H1 (cell line): ENCODE data around the gene NR2C2AP. TPM values are rescaled to one million over a fixed set of nuclear protein-coding genes. Genes with fewer than 3 reads are reported as not detected.

ENCODE experiments used
- CTCF ChIA-PET: fragments of 300-600 bp; sonication (Branson Sonifier 250); formaldehyde crosslinking; loops from one replicate; lab custom pipeline; 2021; ENCODE audit not compliant: partially characterized antibody; lab: Charles Lee
- POLR2A ChIA-PET: fragments of 300-600 bp; sonication (Branson Sonifier 250); formaldehyde crosslinking; loops from one replicate; lab custom pipeline; 2021; ENCODE audit warnings: inconsistent platforms; ENCODE audit not compliant: partially characterized antibody; lab: Charles Lee
- DNase-seq, 2 experiments: peaks; one replicate each; pipeline versions ENCODE4 v3.0.0 to v3.0.0-alpha.2; 2010 to 2022; ENCODE audit warnings: low spot score in 2 of 2, low read depth in 1 of 2, mixed read lengths in 1 of 2
- FAIRE-seq: peaks from 2 replicates; lab custom pipeline; 2011; peaks lifted over from hg19 to GRCh38; lab: Jason Lieb, UNC
- H2AFZ ChIP-seq: 2 replicates; pipeline ENCODE4 v1.8.1; 2012; ENCODE audit warnings: low read length, inconsistent platforms
- H2AK5ac ChIP-seq: 2 replicates; pipeline ENCODE4 v1.6.1; 2013; ENCODE audit warnings: low read depth, low read length
- H2BK120ac ChIP-seq: replicated peaks from 2 replicates; pipeline ENCODE3; 2013; ENCODE audit warnings: low read depth, low read length, inconsistent platforms
- H2BK12ac ChIP-seq: 2 replicates; pipeline ENCODE4 v1.6.1; 2013; ENCODE audit warnings: low read depth, low read length
- H2BK15ac ChIP-seq: 2 replicates; pipeline ENCODE4 v1.6.1; 2013; ENCODE audit warnings: low read length
- H2BK20ac ChIP-seq: 2 replicates; pipeline ENCODE4 v1.6.1; 2013; ENCODE audit warnings: low read length
- H2BK5ac ChIP-seq: 2 replicates; pipeline ENCODE4 v1.6.1; 2013; ENCODE audit warnings: low read depth, low read length
- H3K14ac ChIP-seq: 2 replicates; pipeline ENCODE4 v1.6.1; 2013; ENCODE audit warnings: inconsistent platforms; ENCODE audit not compliant: insufficient read length
- H3K18ac ChIP-seq: 2 replicates; pipeline ENCODE4 v1.6.1; 2013; ENCODE audit warnings: low read length; ENCODE audit errors: extremely low read depth
- H3K23ac ChIP-seq: 2 replicates; pipeline ENCODE4 v1.6.1; 2013; ENCODE audit warnings: inconsistent platforms; ENCODE audit not compliant: insufficient read length
- H3K23me2 ChIP-seq: 2 replicates; pipeline ENCODE4 v1.6.1; 2013; ENCODE audit warnings: low read depth, low read length
- H3K27ac ChIP-seq: 2 replicates; pipeline ENCODE4 v1.6.1; 2011; ENCODE audit warnings: low read depth, low read length, inconsistent platforms
- H3K27me3 ChIP-seq, 4 experiments: replicated peaks in 1 of 4; 1 replicate in 1 of 4; 2 replicates in 3 of 4; pipeline versions ENCODE4 v1.6.1 to v1.8.1; 2011 to 2013; ENCODE audit warnings: low read length in 3 of 4, mild to moderate bottlenecking in 3 of 4, inconsistent platforms in 2 of 4, mixed read lengths in 2 of 4, moderate library complexity in 1 of 4; ENCODE audit not compliant: control insufficient read depth in 3 of 4, insufficient read depth in 3 of 4; ENCODE audit errors: extremely low read depth in 1 of 4
- H3K36me3 ChIP-seq, 4 experiments: 2 replicates each; pipeline versions ENCODE4 v1.6.1 to v1.8.1; 2011 to 2013; ENCODE audit warnings: mild to moderate bottlenecking in 4 of 4, low read length in 3 of 4, moderate library complexity in 2 of 4, control low read depth in 1 of 4, inconsistent platforms in 1 of 4; ENCODE audit not compliant: insufficient read depth in 4 of 4, control insufficient read depth in 2 of 4
- H3K4ac ChIP-seq: replicated peaks from 2 replicates; pipeline ENCODE3; 2013; ENCODE audit warnings: low read length, low read depth, mixed read lengths, inconsistent platforms; ENCODE audit not compliant: insufficient read length
- H3K4me1 ChIP-seq, 4 experiments: replicated peaks in 1 of 4; 1 replicate in 1 of 4; 2 replicates in 3 of 4; pipeline versions ENCODE4 v1.6.1 to v1.8.1; 2011 to 2013; ENCODE audit warnings: low read length in 3 of 4, inconsistent platforms in 2 of 4, mixed read lengths in 1 of 4; ENCODE audit not compliant: insufficient read depth in 4 of 4, control insufficient read depth in 3 of 4
- H3K4me2 ChIP-seq, 2 experiments: 2 replicates each; pipeline versions ENCODE4 v1.6.1 to v1.8.1; 2011 to 2013; ENCODE audit warnings: low read depth in 2 of 2, low read length in 2 of 2, control low read depth in 1 of 2, inconsistent platforms in 1 of 2, mild to moderate bottlenecking in 1 of 2; ENCODE audit not compliant: insufficient read depth in 1 of 2
- H3K4me3 ChIP-seq, 4 experiments: fragments of 200-600, 300-600 bp in 1 of 4; sonication (generic), shearing (Covaris generic), sonication (Bioruptor Twin) in 1 of 4; 2 replicates each; pipeline versions ENCODE4 v1.5.1 to v1.8.1; 2011 to 2016; ENCODE audit warnings: low read length in 4 of 4, low read depth in 3 of 4, control low read depth in 2 of 4, inconsistent platforms in 2 of 4, mild to moderate bottlenecking in 2 of 4, mixed read lengths in 1 of 4, moderate library complexity in 1 of 4; ENCODE audit not compliant: insufficient read depth in 2 of 4; ENCODE audit errors: extremely low read depth in 1 of 4
- H3K56ac ChIP-seq: replicated peaks from 2 replicates; pipeline ENCODE3; 2013; ENCODE audit warnings: low read depth, mild to moderate bottlenecking, mixed read lengths, low read length, inconsistent platforms; ENCODE audit not compliant: insufficient read length
- H3K79me1 ChIP-seq: 2 replicates; pipeline ENCODE4 v1.6.1; 2013; ENCODE audit warnings: low read depth, low read length, control low read depth
- H3K79me2 ChIP-seq, 2 experiments: 2 replicates each; pipeline versions ENCODE4 v1.6.1 to v1.8.1; 2012 to 2013; ENCODE audit warnings: low read length in 2 of 2, mild to moderate bottlenecking in 2 of 2, inconsistent platforms in 1 of 2; ENCODE audit not compliant: insufficient read depth in 2 of 2, control insufficient read depth in 1 of 2
- H3K9ac ChIP-seq, 4 experiments: replicated peaks in 1 of 4; 1 replicate in 1 of 4; 2 replicates in 3 of 4; pipeline versions ENCODE4 v1.6.1 to v1.8.1; 2011 to 2013; ENCODE audit warnings: low read depth in 3 of 4, low read length in 3 of 4, control low read depth in 2 of 4, mild to moderate bottlenecking in 2 of 4, moderate library complexity in 2 of 4, inconsistent platforms in 1 of 4; ENCODE audit errors: extremely low read depth in 1 of 4
- H3K9me3 ChIP-seq, 2 experiments: 2 replicates each; pipeline versions ENCODE4 v1.6.1 to v1.8.1; 2012 to 2013; ENCODE audit warnings: mild to moderate bottlenecking in 2 of 2, moderate library complexity in 2 of 2, control low read depth in 1 of 2, inconsistent platforms in 1 of 2, low read depth in 1 of 2, low read length in 1 of 2, mixed read lengths in 1 of 2; ENCODE audit not compliant: insufficient read depth in 2 of 2
- H4K20me1 ChIP-seq, 2 experiments: replicated peaks in 1 of 2; 2 replicates each; pipeline versions ENCODE3 to v1.8.1; 2011 to 2013; ENCODE audit warnings: inconsistent platforms in 2 of 2, low read length in 2 of 2, mild to moderate bottlenecking in 1 of 2; ENCODE audit not compliant: insufficient read depth in 2 of 2, control insufficient read depth in 1 of 2
- H4K5ac ChIP-seq: 2 replicates; pipeline ENCODE4 v1.6.1; 2013; ENCODE audit warnings: low read length, low read depth, mixed read lengths, inconsistent platforms; ENCODE audit not compliant: insufficient read length
- H4K8ac ChIP-seq: 2 replicates; pipeline ENCODE4 v1.8.0; 2013; ENCODE audit warnings: mild to moderate bottlenecking, moderate library complexity, low read length, inconsistent platforms; ENCODE audit not compliant: insufficient read depth; ENCODE audit errors: extremely low read depth
- H4K91ac ChIP-seq: replicated peaks from 2 replicates; pipeline ENCODE3; 2013; ENCODE audit warnings: low read length, mixed read lengths, inconsistent platforms; ENCODE audit not compliant: insufficient read length
- ASH2L ChIP-seq: fragments of 200-600, 300-600 bp; sonication (generic); IDR thresholded peaks from one replicate; pipeline ENCODE4 v1.7.1; 2017; ENCODE audit warnings: low read length
- CEBPB ChIP-seq: IDR thresholded peaks from 2 replicates; pipeline ENCODE4 v1.6.1; 2012; ENCODE audit warnings: low read depth, low read length
- CHD2 ChIP-seq: IDR thresholded peaks from 2 replicates; pipeline ENCODE4 v1.6.1; 2012; ENCODE audit warnings: low read length, improper control_type of control experiment
- KDM1A ChIP-seq: fragments of 200-600, 300-600 bp; sonication (generic); IDR thresholded peaks from 2 replicates; pipeline ENCODE4 v1.7.1; 2016; ENCODE audit warnings: mild to moderate bottlenecking, low read length, borderline replicate concordance
- RFX5 ChIP-seq: IDR thresholded peaks from 2 replicates; pipeline ENCODE4 v1.6.1; 2011; ENCODE audit warnings: low read depth, low read length, improper control_type of control experiment, borderline replicate concordance
- SAP30 ChIP-seq: fragments of 300-600 bp; sonication (generic); IDR thresholded peaks from 2 replicates; pipeline ENCODE4 v1.7.1; 2012; ENCODE audit warnings: low read length, moderate library complexity, mild to moderate bottlenecking, inconsistent platforms; ENCODE audit not compliant: insufficient read depth, insufficient replicate concordance
- SIX5 ChIP-seq: IDR thresholded peaks from 2 replicates; pipeline ENCODE4 v1.6.1; 2011; ENCODE audit warnings: mild to moderate bottlenecking, low read depth, low read length
- SP1 ChIP-seq: IDR thresholded peaks from 2 replicates; pipeline ENCODE4 v1.6.1; 2011; ENCODE audit warnings: low read depth, low read length
- TAF7 ChIP-seq: optimal IDR thresholded peaks from 2 replicates; pipeline ENCODE3; 2011; ENCODE audit warnings: low read depth, mild to moderate bottlenecking, inconsistent platforms, low read length, moderate library complexity, borderline replicate concordance
- WGBS, 2 experiments: shearing (Covaris generic) in 1 of 2; methylation state at CpG; one replicate each; pipeline versions ENCODE4 v1.1.6 to v1.1.7; 2013 to 2015; ENCODE audit warnings: low lambda C conversion rate in 2 of 2, mixed read lengths in 2 of 2, inconsistent platforms in 1 of 2, low coverage in 1 of 2, missing lambda C conversion rate in 1 of 2; ENCODE audit not compliant: insufficient replicate concordance in 2 of 2, insufficient coverage in 1 of 2, insufficient read length in 1 of 2; ENCODE audit errors: extremely low coverage in 1 of 2, missing lambda C conversion rate in 1 of 2; 5-methylcytosine and 5-hydroxymethylcytosine counted together
- polyA plus RNA-seq, 7 experiments: library from polyadenylated mRNA; depleted of rRNA in 3 of 7; stranded (reverse) in 5 of 7; unstranded in 2 of 7; fragments of >200 nt in 5 of 7; fragments of 200-250 nt in 2 of 7; gene quantifications; 1 replicate in 5 of 7; 2 replicates in 1 of 7; 4 replicates in 1 of 7; pipeline versions ENCODE4 v1.2.1 to v1.2.3, GENCODE V29; 2011 to 2013; ENCODE audit warnings: missing spikeins in 2 of 7, mixed read lengths in 2 of 7
- total RNA-seq: library from RNA; stranded (reverse); fragmentation: NEBNext Ultra II Directional; extraction: Animal tissue kit (Norgen Biotek cat#: 25700); gene quantifications from 2 replicates; pipeline ENCODE4 v1.2.1, GENCODE V29; 2021

NR2C2AP gene
- total and polyA plus RNA-seq, 2 of the 8 experiments (the other 6 are each of a cell fraction or from before 2014, with no cell fraction given): 16.4 to 20.5 TPM

DNA sequence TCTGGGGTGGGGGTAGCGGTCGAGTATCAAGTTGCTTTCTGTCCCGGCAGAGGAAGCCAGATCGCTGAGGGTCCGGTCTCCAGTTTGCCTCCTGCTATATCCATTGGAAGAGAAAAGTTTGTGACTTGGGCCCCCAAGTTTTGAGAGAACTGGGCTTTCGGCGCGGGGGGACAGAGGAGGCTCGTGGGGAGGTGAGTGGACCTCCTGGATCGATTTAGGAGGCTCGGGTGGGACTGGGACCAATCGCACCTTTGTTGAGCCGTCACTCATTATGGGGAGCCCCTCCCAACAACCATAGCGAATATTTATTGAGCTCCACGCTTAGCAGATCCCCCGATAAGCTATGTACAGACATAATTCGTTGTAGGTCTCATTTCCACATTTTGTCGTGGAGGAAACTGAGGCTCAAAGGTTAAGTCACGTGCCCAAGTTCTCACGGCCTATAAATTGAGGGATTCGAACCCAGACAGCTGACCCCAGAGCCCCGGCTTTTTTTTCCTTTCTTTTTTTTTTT lies 10.2 kb downstream of the NR2C2AP start:
- Histone ChIP-seq H4K5ac (peak overlapping the region; percentile 80), H4K91ac (peak overlapping the region; percentile 84), H3K18ac (peak overlapping the region; percentile 95), H4K8ac (no peak overlapping the region), H3K4me2 (peak overlapping the region; percentile 57 to 71), H3K23me2 (peaks cover 3% of the 10 kb centered on the region; the same call in 1 of the 2 replicates), H3K79me2 (peaks cover 0 to 18% of the 10 kb centered on the region in 2 experiments; a peak in 2 of 4 replicates), H2BK20ac (no peak overlapping the region), H2AK5ac (no peak overlapping the region), H3K4me1 (no peaks in the 10 kb centered on the region), H3K27me3 (no peaks in the 10 kb centered on the region), H2BK15ac (0 out of 2 replicates have a peak overlapping the region, but pooled peaks have one; percentile 36), H3K9ac (peak overlapping the region in 3 of 4 experiments; percentile 55 to 67 (median 60); a peak in 5 of 7 replicates), H3K56ac (peak overlapping the region; percentile 74), H2BK120ac (no peak overlapping the region), H3K27ac (peak overlapping the region; percentile 40; the same call in 1 of the 2 replicates), H4K20me1 (peaks cover 2 to 9% of the 10 kb centered on the region in 2 experiments), H2BK5ac (peak overlapping the region; percentile 68; the same call in 1 of the 2 replicates), H3K14ac (no peak overlapping the region), H2BK12ac (no peak overlapping the region; the same call in 1 of the 2 replicates), H3K4ac (no peak overlapping the region), H3K36me3 (peaks cover 2 to 8% (median 5%) of the 10 kb centered on the region in 4 experiments; a peak in 3 of 8 replicates), H2AFZ (0 out of 2 replicates have a peak overlapping the region, but pooled peaks have one; percentile 19), H3K9me3 (no peaks in the 10 kb centered on the region), H3K79me1 (peaks cover 4% of the 10 kb centered on the region), H3K4me3 (peak overlapping the region; percentile 78 to 85 (median 84)), H3K23ac (no peak overlapping the region)
- ChIA-PET POLR2A (interaction anchor here (0.9 to 4.5 kb wide), 10 partner anchors 9 to 231 kb away, joined by 3 to 37 read pairs (median 4); partner anchors contain the start of genes GATAD2A and NR2C2AP), CTCF (interaction anchor here (0.6 to 1.3 kb wide), 6 partner anchors 9 to 90 kb away, joined by 3 to 5 read pairs (median 4); partner anchors contain the start of gene NR2C2AP)
- no peak for FAIRE-seq
- WGBS, 2 experiments: 5% methylated on average over 19 of the region's 22 CpGs; no CpG with 5 or more reads in 1 of the 2 experiments
- no peak for DNase-seq
- TF ChIP-seq RFX5 (no peak), TAF7 (no peak), CHD2 (no peak), SP1 (no peak), SIX5 (no peak), SAP30 (no peak), ASH2L (no peak), CEBPB (no peak), KDM1A (no peak)
